Cardiac muscle cell (in vitro differentiated cells and primary cell): ENCODE data around the gene CNOT2. TPM values are rescaled to one million over a fixed set of nuclear protein-coding genes. Genes with fewer than 3 reads are reported as not detected.

ENCODE experiments used
- DNase-seq, 2 donors: peaks; one replicate each; pipeline versions ENCODE4 v3.0.0 to v3.0.0-alpha.2; 2010 to 2017; ENCODE audit warnings: low read depth in 1 of 2, low spot score in 1 of 2
- H3K27ac ChIP-seq: fragments of 200-600 bp; sonication (generic); 2 replicates; pipeline ENCODE4 v1.5.1; 2016
- H3K27me3 ChIP-seq: fragments of 200-600 bp; sonication (generic); 2 replicates; pipeline ENCODE4 v1.6.0; 2016; ENCODE audit warnings: control low read depth
- H3K36me3 ChIP-seq: fragments of 200-600 bp; sonication (generic); 2 replicates; pipeline ENCODE4 v1.5.1; 2016; ENCODE audit warnings: control low read depth
- H3K4me1 ChIP-seq: fragments of 200-600 bp; sonication (generic); 2 replicates; pipeline ENCODE4 v1.8.1; 2017; ENCODE audit warnings: low read depth, mild to moderate bottlenecking, mixed run types
- H3K4me3 ChIP-seq: fragments of 200-600 bp; sonication (generic); 2 replicates; pipeline ENCODE4 v1.5.1; 2016; ENCODE audit warnings: mild to moderate bottlenecking
- H3K9me3 ChIP-seq: fragments of 200-600 bp; sonication (generic); 2 replicates; pipeline ENCODE4 v1.5.1; 2017; ENCODE audit warnings: low read depth, mild to moderate bottlenecking, control low read depth
- polyA plus RNA-seq: library from polyadenylated mRNA; unstranded; fragments of >200 nt; fragmentation: Nextera tagmentation; extraction: Ambion mirVana; gene quantifications from 2 replicates; pipeline ENCODE4 v1.2.1, GENCODE V29; 2016
- total RNA-seq: library from RNA; depleted of rRNA; stranded (reverse); fragments of >200 nt; gene quantifications from 2 replicates; pipeline ENCODE4 v1.2.3, GENCODE V29; 2016
- TF ChIP-seq, protein P1 (sequence below): IDR thresholded peaks from 2 replicates; pipeline ENCODE4 v1.5.1; 2012; ENCODE audit warnings: low read depth, mild to moderate bottlenecking, low read length

CNOT2 gene
- total and polyA plus RNA-seq, 2 experiments from 2014 or later: 77.6 to 113 TPM

DNA sequence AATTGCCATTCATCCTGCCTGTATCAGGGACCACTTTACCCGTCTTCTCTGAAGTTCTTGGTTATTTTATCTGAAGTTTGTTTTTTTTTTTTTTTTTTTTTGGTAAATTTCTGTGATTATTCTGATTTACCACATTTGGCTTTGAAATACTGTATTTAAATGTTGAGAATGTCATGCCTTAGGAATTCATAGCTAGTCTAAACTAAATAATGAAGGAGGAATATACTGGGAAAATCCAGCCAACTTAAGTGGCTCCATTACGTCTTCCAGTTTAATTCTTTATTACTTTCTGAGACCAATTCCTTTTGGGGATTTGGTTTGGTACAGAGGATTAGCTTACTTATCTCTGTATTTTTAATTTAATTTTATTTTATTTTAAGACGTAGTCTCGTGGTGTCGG, 62.6 kb downstream of the CNOT2 start:
- TF ChIP-seq, protein P1, sequence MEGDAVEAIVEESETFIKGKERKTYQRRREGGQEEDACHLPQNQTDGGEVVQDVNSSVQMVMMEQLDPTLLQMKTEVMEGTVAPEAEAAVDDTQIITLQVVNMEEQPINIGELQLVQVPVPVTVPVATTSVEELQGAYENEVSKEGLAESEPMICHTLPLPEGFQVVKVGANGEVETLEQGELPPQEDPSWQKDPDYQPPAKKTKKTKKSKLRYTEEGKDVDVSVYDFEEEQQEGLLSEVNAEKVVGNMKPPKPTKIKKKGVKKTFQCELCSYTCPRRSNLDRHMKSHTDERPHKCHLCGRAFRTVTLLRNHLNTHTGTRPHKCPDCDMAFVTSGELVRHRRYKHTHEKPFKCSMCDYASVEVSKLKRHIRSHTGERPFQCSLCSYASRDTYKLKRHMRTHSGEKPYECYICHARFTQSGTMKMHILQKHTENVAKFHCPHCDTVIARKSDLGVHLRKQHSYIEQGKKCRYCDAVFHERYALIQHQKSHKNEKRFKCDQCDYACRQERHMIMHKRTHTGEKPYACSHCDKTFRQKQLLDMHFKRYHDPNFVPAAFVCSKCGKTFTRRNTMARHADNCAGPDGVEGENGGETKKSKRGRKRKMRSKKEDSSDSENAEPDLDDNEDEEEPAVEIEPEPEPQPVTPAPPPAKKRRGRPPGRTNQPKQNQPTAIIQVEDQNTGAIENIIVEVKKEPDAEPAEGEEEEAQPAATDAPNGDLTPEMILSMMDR: no peak
- Histone ChIP-seq H3K9me3 (no peaks in the 10 kb centered on the region), H3K27me3 (no peaks in the 10 kb centered on the region), H3K27ac (no peak overlapping the region), H3K4me3 (no peak overlapping the region), H3K36me3 (no peaks in the 10 kb centered on the region), H3K4me1 (no peaks in the 10 kb centered on the region)
- DNase-seq: no peak

DNA sequence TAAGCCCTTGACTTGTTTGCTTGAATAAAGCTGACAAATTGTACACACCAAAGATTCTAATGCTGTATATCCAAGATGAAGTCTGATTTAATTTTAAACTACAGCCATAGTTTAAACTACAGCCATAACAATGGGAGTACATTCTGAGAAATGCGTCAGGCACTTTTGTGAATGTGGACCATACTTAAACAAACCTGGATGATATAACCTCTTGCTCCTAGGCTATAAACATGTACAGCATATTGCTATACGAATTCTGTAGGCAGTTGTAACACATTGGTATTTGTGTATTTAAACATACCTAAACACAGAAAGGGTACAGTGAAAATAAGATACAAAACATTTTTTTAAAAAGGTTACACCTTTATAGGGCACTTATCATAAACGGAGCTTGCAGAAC, 63.4 kb downstream of the CNOT2 start:
- TF ChIP-seq, protein P1: no peak
- Histone ChIP-seq H3K27me3 (no peaks in the 10 kb centered on the region), H3K4me1 (no peaks in the 10 kb centered on the region), H3K4me3 (no peak overlapping the region), H3K27ac (no peak overlapping the region), H3K36me3 (no peaks in the 10 kb centered on the region), H3K9me3 (no peaks in the 10 kb centered on the region)
- DNase-seq: no peak

DNA sequence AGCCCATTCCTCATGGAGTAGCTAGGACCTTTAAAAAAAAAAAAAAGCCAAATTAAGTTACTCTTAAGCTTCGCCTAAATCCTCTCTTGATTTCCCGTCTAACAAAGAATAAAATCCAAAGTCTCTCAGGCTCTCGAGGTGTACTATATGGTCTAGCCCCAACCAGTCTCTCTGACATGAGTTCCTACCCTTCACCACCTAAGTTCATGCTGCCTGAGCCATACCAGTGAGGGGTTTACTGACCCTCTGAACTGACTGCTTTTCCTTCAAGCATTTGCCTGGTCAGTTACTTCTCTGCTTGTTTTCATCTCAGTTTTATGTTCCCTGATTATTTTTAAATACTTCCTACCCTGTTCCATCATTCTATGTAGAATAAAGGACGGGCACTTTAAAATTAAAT, 64.6 kb downstream of the CNOT2 start:
- no peaks in the 10 kb centered on the region for H3K36me3 ChIP-seq
- peak overlapping the region; percentile 21 for H3K27ac ChIP-seq
- DNase-seq: no peak
- no peaks in the 10 kb centered on the region for H3K4me1 ChIP-seq
- H3K9me3 ChIP-seq: no peaks in the 10 kb centered on the region
- no peaks in the 10 kb centered on the region for H3K27me3 ChIP-seq
- TF ChIP-seq, protein P1: no peak
- H3K4me3 ChIP-seq: no peak overlapping the region

DNA sequence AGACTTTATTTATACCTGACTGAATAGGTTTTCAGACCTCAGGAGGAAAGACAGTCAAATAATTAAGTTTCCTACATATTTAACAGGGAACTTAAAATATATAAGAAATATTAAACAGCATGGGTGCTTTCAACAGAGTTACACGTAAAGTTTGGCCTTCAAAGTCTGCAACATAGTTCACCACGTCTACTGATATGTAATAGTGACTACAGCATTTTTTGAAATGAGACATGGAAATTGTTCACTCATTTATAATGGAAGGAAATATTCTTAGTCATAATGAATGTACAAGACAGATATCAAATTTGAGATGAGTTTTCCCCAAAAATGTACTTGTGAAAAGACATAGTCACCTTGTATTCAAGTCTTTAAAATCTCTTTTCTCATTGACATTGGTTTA, 66.1 kb downstream of the CNOT2 start:
- TF ChIP-seq, protein P1: no peak
- no peaks in the 10 kb centered on the region for H3K27me3 ChIP-seq
- no peaks in the 10 kb centered on the region for H3K9me3 ChIP-seq
- DNase-seq: no peak
- H3K36me3 ChIP-seq: no peaks in the 10 kb centered on the region
- H3K4me1 ChIP-seq: no peaks in the 10 kb centered on the region
- no peak overlapping the region for H3K4me3 ChIP-seq
- H3K27ac ChIP-seq: no peak overlapping the region

DNA sequence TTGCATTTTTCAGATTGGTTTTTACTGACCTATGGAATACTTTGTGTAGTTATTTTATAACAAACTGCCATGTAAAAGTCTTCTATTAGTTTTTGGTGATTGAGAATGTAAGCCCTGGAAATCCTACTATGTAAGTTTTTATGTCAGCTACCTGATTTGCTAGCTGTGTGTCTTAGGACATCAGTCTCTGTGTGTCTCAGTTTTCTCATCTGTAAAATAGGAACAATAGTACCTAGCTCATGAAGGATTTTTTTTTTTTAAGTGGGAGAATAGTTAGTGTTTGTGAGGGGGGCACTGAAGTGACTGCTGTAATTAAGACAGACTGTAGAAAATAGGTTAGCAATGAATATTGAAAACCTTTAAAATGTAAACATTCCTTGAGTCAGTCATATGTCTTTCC, 70.9 kb downstream of the CNOT2 start:
- Histone ChIP-seq H3K36me3 (no peaks in the 10 kb centered on the region), H3K27me3 (no peaks in the 10 kb centered on the region), H3K9me3 (no peaks in the 10 kb centered on the region), H3K27ac (no peak overlapping the region), H3K4me3 (no peak overlapping the region), H3K4me1 (no peaks in the 10 kb centered on the region)
- no peak for DNase-seq
- TF ChIP-seq, protein P1: no peak

DNA sequence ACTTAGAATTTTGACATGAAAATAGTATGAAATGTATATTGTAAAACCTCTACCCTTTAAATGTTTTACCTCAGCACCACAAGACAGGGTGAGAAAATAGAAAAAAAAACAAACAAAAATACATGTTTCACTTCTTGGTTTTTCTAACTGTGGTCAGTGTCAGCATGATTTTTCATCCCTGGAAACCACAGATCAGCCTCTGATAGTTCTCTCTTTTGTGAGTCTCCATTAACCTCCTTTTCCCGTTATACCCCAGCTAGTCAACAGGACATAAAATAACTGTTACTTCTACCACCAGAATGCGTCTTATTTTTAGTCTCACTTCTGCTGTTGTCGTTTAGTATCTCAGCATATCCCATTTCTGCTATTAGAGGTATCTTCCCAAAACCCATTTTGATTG, 74.5 kb downstream of the CNOT2 start:
- Histone ChIP-seq H3K36me3 (peaks cover 4% of the 10 kb centered on the region), H3K27ac (no peak overlapping the region), H3K9me3 (no peaks in the 10 kb centered on the region), H3K4me3 (no peak overlapping the region), H3K27me3 (no peaks in the 10 kb centered on the region), H3K4me1 (no peaks in the 10 kb centered on the region)
- DNase-seq: no peak
- TF ChIP-seq, protein P1: no peak
